NCI-H1694 (cell line): ENCODE data around the gene TAOK1.

ENCODE experiments used
- DNase-seq: peaks from one replicate; lab custom pipeline; 2025; lab: John Stamatoyannopoulos, UW

TAOK1 gene

DNA sequence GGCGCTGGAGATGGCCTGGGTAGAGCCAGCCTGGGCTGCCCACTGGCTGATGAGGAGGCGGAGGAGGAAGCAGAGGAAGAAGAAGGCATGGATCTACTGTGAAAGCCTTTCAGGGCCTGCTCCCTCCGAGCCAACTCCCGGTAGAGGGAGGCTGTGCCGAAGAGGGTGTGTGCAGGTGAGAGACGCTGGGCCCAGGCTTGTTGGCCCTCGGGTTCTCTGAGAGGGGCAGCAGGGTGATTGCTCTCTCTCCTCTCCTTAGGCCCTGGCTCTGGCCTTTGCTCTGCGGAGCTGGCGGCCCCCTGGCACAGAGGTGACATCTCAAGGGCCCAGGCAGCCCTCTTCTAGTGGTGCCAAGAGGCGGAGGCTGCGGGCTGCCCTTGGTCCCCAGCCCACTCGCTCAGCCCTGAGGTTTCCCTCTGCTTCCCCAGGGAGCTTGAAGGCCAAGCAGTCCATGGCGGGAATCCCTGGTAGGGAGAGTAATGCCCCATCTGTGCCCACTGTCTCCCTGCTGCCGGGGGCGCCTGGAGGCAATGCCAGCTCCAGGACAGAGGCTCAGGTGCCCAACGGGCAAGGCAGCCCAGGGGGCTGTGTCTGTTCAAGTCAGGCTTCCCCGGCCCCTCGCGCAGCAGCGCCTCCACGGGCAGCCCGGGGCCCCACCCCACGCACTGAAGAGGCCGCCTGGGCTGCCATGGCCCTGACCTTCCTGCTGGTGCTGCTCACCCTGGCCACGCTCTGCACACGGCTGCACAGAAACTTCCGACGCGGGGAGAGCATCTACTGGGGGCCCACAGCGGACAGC, 181.9 kb downstream of the TAOK1 start:
- DNase-seq = no peak

GRCh38 chr17:29572691-29573557, 182.8 kb downstream of the TAOK1 start:
- no peak for DNase-seq

DNA sequence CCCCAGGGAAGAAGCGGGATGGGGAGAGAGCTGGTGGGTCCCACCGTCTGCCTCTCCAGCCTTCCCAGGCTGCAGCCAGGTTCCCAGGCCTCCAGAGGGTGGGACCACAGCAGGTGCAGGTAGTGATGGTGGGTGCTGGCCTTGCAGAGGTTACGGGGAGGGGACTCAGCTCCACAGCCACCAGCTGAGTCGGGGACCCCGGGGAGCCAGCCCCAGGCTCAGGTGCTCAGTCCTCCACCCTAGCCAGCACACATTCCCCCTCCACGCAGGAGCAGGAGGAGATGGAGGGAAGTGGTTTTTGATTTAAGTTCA, 183.4 kb downstream of the TAOK1 start:
- DNase-seq = no peak

GRCh38 chr17:29573871-29574731, 183.9 kb downstream of the TAOK1 start:
- DNase-seq = no peak

GRCh38 chr17:29574732-29575510, 184.8 kb downstream of the TAOK1 start:
- no peak for DNase-seq

DNA sequence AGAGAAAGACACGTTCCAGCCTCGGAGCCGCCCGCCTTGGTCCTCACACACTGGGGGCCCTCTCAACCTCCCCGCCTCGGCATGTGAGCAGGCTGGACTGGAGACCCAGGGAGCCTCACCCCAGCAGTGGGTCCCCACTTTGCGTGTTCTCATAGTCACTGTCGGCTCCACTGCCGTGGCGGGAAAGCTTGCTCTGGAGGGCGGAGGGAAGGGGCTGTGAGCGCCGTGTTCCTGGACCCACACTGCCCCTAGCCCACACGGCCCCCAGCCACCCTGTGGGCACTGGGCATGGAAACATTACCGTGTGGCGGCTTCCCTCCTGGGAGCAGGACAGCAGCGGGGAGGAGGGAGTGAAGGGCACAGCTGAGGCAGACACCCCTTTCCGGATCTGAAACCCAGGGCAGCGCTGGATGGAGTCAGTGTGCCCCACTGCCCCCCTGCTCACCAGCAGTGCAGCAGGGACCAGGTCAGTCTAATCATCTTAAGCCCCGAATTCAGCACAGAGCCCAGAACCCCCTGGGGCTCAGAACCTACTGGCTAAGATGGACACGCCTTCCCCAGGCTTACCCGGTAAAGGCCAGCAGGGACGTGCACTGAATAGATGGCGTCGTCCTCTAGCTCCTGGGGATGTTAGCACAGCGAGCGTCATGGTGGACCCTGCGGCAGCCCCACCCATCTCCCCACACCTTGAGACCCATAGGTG, 185.5 kb downstream of the TAOK1 start:
- no peak for DNase-seq

DNA sequence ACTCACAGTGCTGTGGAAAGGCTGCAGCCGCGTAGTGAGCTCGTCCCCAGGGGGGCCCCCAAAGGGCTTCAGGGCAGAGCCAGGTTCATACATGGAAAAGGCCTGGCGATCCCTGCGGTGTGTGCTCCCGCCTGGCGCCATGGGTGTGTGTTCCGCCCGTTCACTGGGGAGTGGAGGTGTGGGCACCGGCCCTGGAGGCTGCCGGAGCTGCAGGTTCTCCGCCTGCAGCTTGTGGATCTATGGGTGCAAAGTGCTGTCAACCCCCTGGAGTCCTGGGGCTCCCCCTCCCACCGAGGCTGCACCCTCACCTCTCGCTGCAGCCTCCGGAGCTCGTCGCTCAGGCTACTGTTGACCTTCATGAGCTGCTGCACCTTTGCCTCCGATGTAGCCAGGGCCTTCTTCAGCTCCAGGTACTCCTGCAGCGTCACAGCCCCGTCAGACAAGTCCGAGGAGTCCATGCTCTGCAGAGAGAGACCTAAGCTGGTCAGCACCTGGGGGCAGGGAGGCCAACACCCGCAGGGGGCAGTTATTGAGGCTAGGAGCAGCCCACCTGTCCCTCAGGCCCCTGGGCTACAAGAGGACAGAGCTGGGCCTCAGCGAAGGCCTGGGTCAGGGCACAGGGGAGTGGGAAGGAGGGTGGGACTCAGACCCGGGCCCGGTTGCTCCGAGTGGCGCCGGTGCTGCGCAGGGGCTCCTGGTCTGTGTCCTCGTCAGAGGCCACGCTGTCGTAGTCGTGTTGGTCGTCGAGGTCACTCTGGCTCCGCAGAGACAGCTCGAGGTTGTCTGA, 186.2 kb downstream of the TAOK1 start:
- DNase-seq = no peak

- no peak for DNase-seq
Measured at GRCh38 chr17:29577001-29577370, 186.8 kb downstream of the TAOK1 start.

- peak; percentile 20 for DNase-seq
Measured at GRCh38 chr17:29577385-29578211, 187.4 kb downstream of the TAOK1 start.

DNA sequence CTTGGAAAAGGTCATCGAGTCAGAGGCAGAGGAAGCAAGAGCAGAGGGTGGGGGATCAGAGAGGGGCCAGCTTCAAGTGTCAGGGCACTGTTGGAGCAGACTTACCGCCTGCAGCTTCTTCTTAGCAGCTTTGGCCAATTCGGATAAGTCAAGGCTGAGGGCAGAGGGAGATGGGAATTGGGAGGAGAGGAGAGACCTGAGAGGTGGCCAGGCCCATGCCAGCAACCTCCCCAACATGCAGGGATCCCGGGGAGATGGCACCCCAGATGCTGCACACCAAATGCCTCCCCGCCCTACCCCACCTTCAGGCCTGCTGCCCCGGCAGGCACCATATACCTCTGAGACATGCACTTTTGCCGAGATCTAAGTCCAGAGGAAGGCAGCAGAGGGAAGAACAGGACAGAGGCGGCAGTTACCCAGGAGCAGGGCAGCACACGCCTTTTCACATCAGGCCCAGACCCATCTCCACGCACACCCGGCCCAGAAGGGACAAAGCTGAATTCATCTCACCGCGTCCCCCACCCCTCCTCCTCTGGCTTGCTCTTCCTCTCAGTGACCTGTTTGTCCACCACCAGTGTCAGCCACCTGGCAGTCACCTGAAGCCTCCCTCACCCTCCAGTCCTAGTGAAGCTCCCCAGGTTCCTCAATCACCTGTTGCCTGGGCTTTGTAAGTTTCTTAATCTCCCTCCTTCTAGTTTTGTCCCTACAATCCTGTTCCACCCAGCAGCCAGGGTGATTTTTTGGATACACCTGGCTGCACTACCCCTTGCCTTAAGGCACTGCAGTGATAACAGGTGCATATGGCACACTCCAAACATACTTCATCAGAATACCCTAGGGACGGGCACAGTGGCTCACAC, 188.7 kb downstream of the TAOK1 start:
- DNase-seq = no peak

- peak; percentile 91 for DNase-seq
Measured at GRCh38 chr17:29579866-29580771, 190.0 kb downstream of the TAOK1 start.

- DNase-seq = peak; percentile 19
Measured at GRCh38 chr17:29581583-29582253, 191.6 kb downstream of the TAOK1 start.

GRCh38 chr17:29582254-29582765, 192.1 kb downstream of the TAOK1 start:
- peak; percentile 63 for DNase-seq

DNA sequence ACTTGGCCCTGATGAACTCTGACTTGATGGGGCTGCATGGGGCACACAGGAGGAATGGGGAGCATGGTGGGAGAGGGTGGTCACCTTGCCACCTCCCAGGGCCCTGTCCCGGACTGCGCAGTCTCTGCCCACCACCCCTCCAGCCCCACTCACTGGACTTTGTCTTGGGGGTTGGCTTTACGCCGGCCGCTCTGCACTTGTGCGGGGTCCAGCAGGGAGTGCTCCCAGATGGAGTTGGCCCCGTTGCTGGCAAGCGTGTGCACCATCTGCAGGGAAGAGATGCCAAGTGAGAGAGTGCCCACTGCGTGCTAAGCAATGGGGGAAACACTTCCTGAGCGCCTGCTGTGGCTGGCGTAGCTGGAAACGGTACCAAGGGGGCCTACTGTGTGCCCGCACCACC, 192.6 kb downstream of the TAOK1 start:
- DNase-seq = peak; percentile 67

- peak; percentile 69 for DNase-seq
Measured at GRCh38 chr17:29583324-29584248, 193.4 kb downstream of the TAOK1 start.
